WI38 (cell line): ENCODE measurements around the gene AFF3.

Experiments used
- H3K4me3 ChIP-seq: 2 replicates; pipeline ENCODE4 v1.5.1; 2011; ENCODE audit warnings: low read depth, mild to moderate bottlenecking, control low read depth, low read length
- TF ChIP-seq, protein P1 (sequence below): IDR thresholded peaks from 2 replicates; pipeline ENCODE4 v1.5.1; 2012; ENCODE audit warnings: low read depth, mild to moderate bottlenecking, control low read depth, low read length

Gene AFF3

DNA sequence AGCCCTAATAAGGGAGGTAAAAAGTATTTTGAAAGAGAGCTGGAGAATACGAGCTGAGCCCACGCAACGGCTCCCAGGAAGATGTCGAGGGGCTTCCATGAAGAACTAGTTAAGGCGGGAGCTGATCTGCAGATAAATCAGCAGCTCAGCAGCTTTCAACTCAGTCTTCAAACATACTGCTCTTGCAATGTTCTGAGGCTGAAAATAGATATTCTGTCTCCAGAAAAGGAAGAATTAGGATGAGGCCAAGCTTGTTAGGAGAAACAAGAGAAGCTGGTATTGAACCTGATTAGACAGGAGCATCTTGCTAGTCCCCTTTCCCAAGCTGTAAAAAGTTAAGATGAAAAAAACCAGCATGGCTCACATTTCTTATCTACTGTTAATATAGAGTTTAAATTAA, 91.1 kb downstream of the AFF3 start:
- TF ChIP-seq, protein P1, sequence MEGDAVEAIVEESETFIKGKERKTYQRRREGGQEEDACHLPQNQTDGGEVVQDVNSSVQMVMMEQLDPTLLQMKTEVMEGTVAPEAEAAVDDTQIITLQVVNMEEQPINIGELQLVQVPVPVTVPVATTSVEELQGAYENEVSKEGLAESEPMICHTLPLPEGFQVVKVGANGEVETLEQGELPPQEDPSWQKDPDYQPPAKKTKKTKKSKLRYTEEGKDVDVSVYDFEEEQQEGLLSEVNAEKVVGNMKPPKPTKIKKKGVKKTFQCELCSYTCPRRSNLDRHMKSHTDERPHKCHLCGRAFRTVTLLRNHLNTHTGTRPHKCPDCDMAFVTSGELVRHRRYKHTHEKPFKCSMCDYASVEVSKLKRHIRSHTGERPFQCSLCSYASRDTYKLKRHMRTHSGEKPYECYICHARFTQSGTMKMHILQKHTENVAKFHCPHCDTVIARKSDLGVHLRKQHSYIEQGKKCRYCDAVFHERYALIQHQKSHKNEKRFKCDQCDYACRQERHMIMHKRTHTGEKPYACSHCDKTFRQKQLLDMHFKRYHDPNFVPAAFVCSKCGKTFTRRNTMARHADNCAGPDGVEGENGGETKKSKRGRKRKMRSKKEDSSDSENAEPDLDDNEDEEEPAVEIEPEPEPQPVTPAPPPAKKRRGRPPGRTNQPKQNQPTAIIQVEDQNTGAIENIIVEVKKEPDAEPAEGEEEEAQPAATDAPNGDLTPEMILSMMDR = no peak
- H3K4me3 ChIP-seq = no peak overlapping the region

DNA sequence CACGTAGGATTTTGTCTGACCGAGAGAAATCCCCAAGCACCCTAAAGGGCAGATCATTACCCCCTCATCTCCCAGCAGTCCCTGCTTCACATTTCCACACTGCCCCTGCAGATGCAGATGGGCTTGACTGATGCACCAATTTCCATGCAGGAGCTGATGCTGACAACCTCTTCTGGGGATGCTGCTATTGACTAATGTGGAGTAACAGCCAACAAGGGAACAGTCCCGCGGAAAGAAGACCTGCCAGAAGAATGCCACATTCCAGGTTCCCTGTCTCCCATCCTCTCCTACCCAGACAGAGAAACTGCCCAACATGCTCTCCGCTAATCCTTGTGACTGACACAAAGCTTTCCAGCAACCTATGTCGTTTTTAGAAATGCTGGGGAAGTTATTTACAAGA, 91.7 kb downstream of the AFF3 start:
- TF ChIP-seq, protein P1 = no peak
- no peak overlapping the region for H3K4me3 ChIP-seq

DNA sequence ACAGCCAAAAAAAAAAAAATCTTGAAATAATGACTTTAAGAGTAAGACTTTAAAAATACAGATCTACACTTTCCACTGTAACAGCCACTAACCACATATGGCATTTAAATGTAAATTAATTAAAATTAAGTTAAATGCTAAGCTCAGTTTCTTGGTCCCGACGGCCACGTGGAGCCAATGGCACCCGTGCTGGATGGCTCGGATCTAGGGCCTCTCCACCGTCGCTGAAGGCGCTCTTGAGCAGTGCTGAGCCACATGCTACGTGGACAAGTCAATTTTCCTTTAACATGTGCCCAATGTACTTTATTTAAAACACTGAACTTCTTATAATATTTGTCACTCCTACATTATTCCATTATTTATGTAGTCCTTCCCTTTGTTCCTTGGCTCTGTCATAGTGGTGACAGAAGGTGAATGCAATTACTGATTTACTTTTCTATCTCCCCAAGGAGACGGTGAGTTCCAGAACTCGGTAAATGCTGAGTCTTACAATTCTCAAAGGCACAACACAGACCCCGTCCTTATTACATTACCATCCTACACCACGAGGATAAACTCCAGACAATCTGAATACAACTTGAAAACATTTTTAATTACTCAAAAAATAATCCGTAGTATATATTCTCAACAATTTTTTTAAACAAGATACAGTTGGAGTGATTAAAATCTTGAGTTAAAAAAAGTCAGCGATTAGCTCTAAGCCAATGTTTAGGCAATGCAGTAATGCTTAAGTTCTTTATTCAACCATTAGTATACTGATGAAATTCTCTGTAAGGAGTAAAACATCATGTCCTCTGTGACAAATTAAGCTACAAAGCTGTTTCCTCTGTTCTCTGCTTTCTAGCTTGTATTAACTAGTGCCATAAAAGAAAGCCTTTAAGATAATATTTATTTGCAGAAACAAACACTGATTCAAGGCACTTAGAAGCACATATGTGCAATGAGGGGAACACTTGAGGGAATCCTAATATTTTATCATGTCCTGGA, 95.1 kb downstream of the AFF3 start:
- no peak overlapping the region for H3K4me3 ChIP-seq
- TF ChIP-seq, protein P1 = no peak

DNA sequence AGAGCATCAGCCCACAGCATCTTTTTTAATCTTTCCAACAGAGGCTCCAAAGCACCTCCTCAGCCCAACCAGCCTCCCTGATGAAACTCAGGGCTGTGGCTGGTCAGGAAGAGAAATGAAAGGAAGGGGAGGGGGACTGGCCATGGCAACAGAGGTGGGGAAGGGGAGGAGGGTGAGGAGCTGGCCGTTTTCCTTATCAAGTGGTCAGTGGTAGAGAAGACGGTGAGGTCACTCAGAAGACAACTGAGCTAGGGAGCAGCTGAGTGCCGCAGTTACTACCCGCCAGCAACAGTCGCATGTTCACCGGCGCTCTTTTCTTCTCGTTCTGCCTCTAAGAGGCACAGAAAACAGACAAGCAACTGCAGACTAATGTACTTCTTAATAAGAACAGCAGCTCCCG, 97.4 kb downstream of the AFF3 start:
- TF ChIP-seq, protein P1 = no peak
- H3K4me3 ChIP-seq = no peak overlapping the region

DNA sequence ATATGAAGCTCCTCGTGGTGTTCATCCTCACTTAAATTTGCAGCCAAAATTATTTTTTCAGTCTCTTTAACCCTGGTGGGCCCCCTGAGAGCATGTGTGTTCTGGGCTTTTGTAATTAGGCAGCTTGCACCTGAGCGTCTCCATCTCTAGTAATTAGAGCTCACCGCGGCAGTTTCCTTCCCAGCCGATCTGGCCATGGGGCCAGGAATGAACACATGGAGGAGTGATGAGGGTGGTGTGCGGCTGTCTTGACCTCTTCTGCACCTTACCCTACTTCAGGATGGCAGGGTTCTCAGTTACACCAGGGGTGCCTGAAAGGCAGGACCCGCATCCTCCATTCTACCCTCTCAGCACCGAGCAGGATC, 98.5 kb downstream of the AFF3 start:
- no peak overlapping the region for H3K4me3 ChIP-seq
- TF ChIP-seq, protein P1 = no peak

DNA sequence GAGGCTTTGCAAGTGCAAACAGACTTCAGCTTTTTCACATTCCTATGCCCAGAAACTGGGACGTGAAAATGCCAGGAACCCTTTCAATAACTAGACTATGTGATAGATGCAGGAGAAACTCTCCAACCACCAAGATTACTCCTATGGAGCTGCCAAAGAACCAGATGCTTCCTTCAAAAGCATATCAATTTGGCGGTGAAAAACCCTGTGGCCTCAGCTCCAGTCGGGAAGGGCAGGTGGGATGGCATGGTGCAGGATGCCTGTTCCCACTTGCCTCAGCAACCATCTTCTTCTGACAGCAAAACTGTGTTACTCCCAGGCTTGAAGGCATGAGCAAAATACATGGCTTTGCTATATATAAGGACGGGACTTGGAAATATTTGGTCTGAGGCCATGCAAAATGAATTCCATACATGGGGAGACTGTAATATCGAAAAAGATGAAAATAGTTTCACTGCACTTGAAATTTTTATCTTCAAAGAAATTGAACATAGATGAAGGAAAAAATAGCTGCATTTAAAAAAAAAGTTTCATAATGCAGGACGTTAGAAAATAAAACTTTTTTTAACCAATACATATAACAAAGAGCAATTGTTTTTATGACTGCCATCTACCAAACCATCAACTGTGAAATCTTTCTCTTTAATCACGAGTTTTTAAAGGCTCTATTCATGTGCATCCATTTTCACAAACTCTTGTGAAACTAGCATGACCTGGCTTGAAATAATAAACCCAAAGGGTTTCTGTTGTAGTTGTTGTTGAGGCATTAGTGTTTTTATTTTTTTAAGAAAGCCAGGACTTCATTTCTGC, 99.1 kb downstream of the AFF3 start:
- TF ChIP-seq, protein P1 = no peak

DNA sequence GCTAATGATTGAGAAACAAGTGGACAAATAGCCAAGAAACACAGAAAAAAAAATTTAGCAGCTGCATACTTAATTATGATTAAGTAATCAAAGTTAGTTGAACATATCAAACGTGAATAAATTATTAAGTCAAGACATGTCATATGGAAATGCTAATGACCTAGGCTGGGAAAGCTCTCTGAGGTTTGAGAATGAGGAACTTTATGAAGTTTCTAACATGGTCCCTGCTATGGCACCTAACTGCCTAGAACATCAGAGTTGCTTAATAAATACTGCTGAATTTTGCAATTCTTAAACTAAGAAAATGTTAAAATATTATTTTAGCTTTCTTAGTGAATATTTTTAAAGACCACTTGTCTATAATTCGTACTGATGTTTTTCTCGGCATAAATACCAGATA, 99.8 kb downstream of the AFF3 start:
- no peak overlapping the region for H3K4me3 ChIP-seq
- TF ChIP-seq, protein P1 = no peak

More for the DNA sequence above, 99.1 kb downstream of the AFF3 start:
- H3K4me3 ChIP-seq = no peak overlapping the region
